IMR-90 (cell line): ENCODE results near the gene RGMB. TPM values are rescaled to one million over a fixed set of nuclear protein-coding genes. Genes with fewer than 3 reads are reported as not detected.

Experiments used
- ATAC-seq: fragments of 200-7000 bp; cut with Tn5 transposase; 2 replicates; pipeline ENCODE4 v1.9.1; 2020; ENCODE audit warnings: low read depth, mild to moderate bottlenecking, moderate library complexity
- BruUV-seq: library from RNA; stranded (reverse); fragments of 400-500 nt; replicated peaks from 2 replicates; lab custom pipeline; 2021; lab: Mats Ljungman, UMichigan
- CTCF ChIA-PET: fragments of 300-600 bp; formaldehyde crosslinking; extraction: SDS; loops from one replicate; lab custom pipeline; 2021; ENCODE audit warnings: antibody characterized with exemption; lab: Yijun Ruan, JAX
- POLR2A ChIA-PET: fragments of 300-600 bp; sonication (Branson Sonifier 250); formaldehyde crosslinking; loops from one replicate; lab custom pipeline; 2022; ENCODE audit warnings: antibody characterized with exemption; ENCODE audit not compliant: unreplicated experiment; lab: Charles Lee
- DNase-seq: peaks from one replicate; pipeline ENCODE4 v3.0.0; 2013
- H2AFZ ChIP-seq: replicated peaks from 2 replicates; pipeline ENCODE3; 2013; ENCODE audit warnings: low read length, mild to moderate bottlenecking; ENCODE audit not compliant: poor library complexity
- H2AK5ac ChIP-seq: 2 replicates; pipeline ENCODE4 v1.6.1; 2013; ENCODE audit warnings: low read depth, low read length, inconsistent platforms
- H2AK9ac ChIP-seq: replicated peaks from 2 replicates; pipeline ENCODE3; 2013; ENCODE audit warnings: mild to moderate bottlenecking, low read depth, low read length, moderate library complexity; ENCODE audit not compliant: poor library complexity
- H2BK120ac ChIP-seq: 2 replicates; pipeline ENCODE4 v1.6.1; 2013; ENCODE audit warnings: low read depth, low read length, inconsistent platforms
- H2BK15ac ChIP-seq: 3 replicates; pipeline ENCODE4 v1.6.1; 2013; ENCODE audit warnings: low read depth, low read length, inconsistent platforms
- H2BK20ac ChIP-seq: 2 replicates; pipeline ENCODE4 v1.6.1; 2013; ENCODE audit warnings: low read depth, mild to moderate bottlenecking, inconsistent platforms, low read length, moderate library complexity
- H2BK5ac ChIP-seq: 2 replicates; pipeline ENCODE4 v1.6.1; 2013; ENCODE audit warnings: mild to moderate bottlenecking, low read depth, low read length, inconsistent platforms; ENCODE audit not compliant: poor library complexity, severe bottlenecking
- H3K14ac ChIP-seq: replicated peaks from 2 replicates; pipeline ENCODE4 v1.6.1; 2013; ENCODE audit warnings: low read depth, low read length, inconsistent platforms
- H3K18ac ChIP-seq: 2 replicates; pipeline ENCODE4 v1.6.1; 2013; ENCODE audit warnings: low read depth, low read length, control low read depth
- H3K23ac ChIP-seq: 2 replicates; pipeline ENCODE4 v1.6.1; 2013; ENCODE audit warnings: low read depth, low read length, inconsistent platforms
- H3K27ac ChIP-seq: 2 replicates; pipeline ENCODE4 v1.5.1; 2013; ENCODE audit warnings: mild to moderate bottlenecking, control low read depth, low read length; ENCODE audit not compliant: insufficient read depth
- H3K27me3 ChIP-seq: 2 replicates; pipeline ENCODE4 v1.6.1; 2013; ENCODE audit warnings: low read length; ENCODE audit not compliant: control insufficient read depth, insufficient read depth
- H3K36me3 ChIP-seq: 2 replicates; pipeline ENCODE4 v1.6.1; 2013; ENCODE audit warnings: low read length, mixed read lengths; ENCODE audit not compliant: control insufficient read depth, insufficient read depth
- H3K4ac ChIP-seq: 2 replicates; pipeline ENCODE4 v1.6.1; 2013; ENCODE audit warnings: low read depth, low read length, inconsistent platforms
- H3K4me1 ChIP-seq: 2 replicates; pipeline ENCODE4 v1.6.1; 2013; ENCODE audit warnings: low read length, mixed read lengths; ENCODE audit not compliant: control insufficient read depth, insufficient read depth
- H3K4me2 ChIP-seq: 2 replicates; pipeline ENCODE4 v1.6.1; 2013; ENCODE audit warnings: low read depth, mild to moderate bottlenecking, control low read depth, low read length, moderate library complexity
- H3K4me3 ChIP-seq: 2 replicates; pipeline ENCODE4 v1.5.1; 2013; ENCODE audit warnings: low read depth, mild to moderate bottlenecking, control low read depth, low read length, moderate library complexity; ENCODE audit not compliant: insufficient read depth
- H3K56ac ChIP-seq: 2 replicates; pipeline ENCODE4 v1.6.1; 2013; ENCODE audit warnings: low read length, inconsistent platforms; ENCODE audit not compliant: insufficient read depth; ENCODE audit errors: extremely low read depth
- H3K79me1 ChIP-seq, 2 experiments: 2 replicates each; pipeline ENCODE4 v1.6.1; 2013; ENCODE audit warnings: low read length in 2 of 2, inconsistent platforms in 1 of 2, low read depth in 1 of 2
- H3K9ac ChIP-seq: 2 replicates; pipeline ENCODE4 v1.6.1; 2013; ENCODE audit warnings: low read depth, low read length, control low read depth
- H3K9me1 ChIP-seq: 2 replicates; pipeline ENCODE4 v1.6.1; 2013; ENCODE audit warnings: low read length, inconsistent platforms; ENCODE audit not compliant: insufficient read depth
- H3K9me3 ChIP-seq: 2 replicates; pipeline ENCODE4 v1.6.1; 2013; ENCODE audit warnings: low read length; ENCODE audit not compliant: control insufficient read depth, insufficient read depth
- H4K20me1 ChIP-seq: 2 replicates; pipeline ENCODE4 v1.6.1; 2013; ENCODE audit warnings: low read length, inconsistent platforms; ENCODE audit not compliant: insufficient read depth
- H4K5ac ChIP-seq: 2 replicates; pipeline ENCODE4 v1.6.1; 2013; ENCODE audit warnings: mild to moderate bottlenecking, low read depth, low read length, control low read depth
- H4K8ac ChIP-seq, 2 experiments: 2 replicates each; pipeline ENCODE4 v1.6.1; 2013; ENCODE audit warnings: low read depth in 2 of 2, low read length in 2 of 2, control low read depth in 1 of 2, inconsistent platforms in 1 of 2
- H4K91ac ChIP-seq: 2 replicates; pipeline ENCODE4 v1.6.1; 2013; ENCODE audit warnings: low read depth, low read length, inconsistent platforms; ENCODE audit not compliant: insufficient read depth
- CEBPB ChIP-seq: IDR thresholded peaks from 2 replicates; pipeline ENCODE4 v1.6.1; 2012; ENCODE audit warnings: low read depth, low read length, improper control_type of control experiment
- CHD1 ChIP-seq: IDR thresholded peaks from 2 replicates; pipeline ENCODE4 v1.6.1; 2012; ENCODE audit warnings: low read depth, low read length, improper control_type of control experiment
- NFE2L2 ChIP-seq: fragments of 150-350 bp; IDR thresholded peaks from 2 replicates; pipeline ENCODE4 v1.6.1; 2016; ENCODE audit warnings: low read depth, mild to moderate bottlenecking, low read length
- SMC3 ChIP-seq: fragments of 150-350 bp; IDR thresholded peaks from 2 replicates; pipeline ENCODE4 v1.6.1; 2016; ENCODE audit warnings: low read depth, mild to moderate bottlenecking, antibody characterized with exemption, low read length, moderate library complexity
- WGBS, 2 experiments: methylation state at CpG; one replicate each; pipeline versions ENCODE4 v1.1.5 to v1.1.7; 2013; ENCODE audit warnings: missing lambda C conversion rate in 2 of 2; ENCODE audit not compliant: insufficient read length in 1 of 2; ENCODE audit errors: extremely low coverage in 2 of 2; 5-methylcytosine and 5-hydroxymethylcytosine counted together
- dilution Hi-C: fragments of 300-500 bp; cut with HindIII; formaldehyde crosslinking; loops from one replicate; pipeline ENCODE4 v1.14.3; 2018; ENCODE audit warnings: low sequenced_read_pairs; ENCODE audit not compliant: unreplicated experiment
- in situ Hi-C: fragments of 300-500 bp; cut with MboI; formaldehyde crosslinking; loops from 3 replicates; pipeline ENCODE4 v1.14.3; 2019; ENCODE audit warnings: low sequenced_read_pairs, inconsistent platforms, mixed read lengths
- intact Hi-C: fragments of 100-400 bp; cut with micrococcal nuclease; formaldehyde crosslinking; loops from 2 replicates; pipeline ENCODE4 v1.10.0; 2022
- polyA plus RNA-seq, 3 experiments: library from polyadenylated mRNA; depleted of rRNA; stranded (reverse); fragments of >200 nt; gene quantifications; 2 replicates each; pipeline ENCODE4 v1.2.3, GENCODE V29; 2012; ENCODE audit warnings: low replicate concordance in 1 of 3
- total RNA-seq: library from RNA; depleted of rRNA; stranded (reverse); fragments of >200 nt; gene quantifications from 2 replicates; pipeline ENCODE4 v1.2.3, GENCODE V29; 2012
- TF ChIP-seq, protein P1 (sequence below): fragments of 150-350 bp; IDR thresholded peaks from 2 replicates; pipeline ENCODE4 v1.6.1; 2017; ENCODE audit warnings: mild to moderate bottlenecking, antibody characterized with exemption, low read length, low read depth
- TF ChIP-seq, protein P2 (sequence below): fragments of 150-350 bp; IDR thresholded peaks from 2 replicates; pipeline ENCODE4 v1.6.1; 2016; ENCODE audit warnings: low read depth, mild to moderate bottlenecking, low read length, moderate library complexity, borderline replicate concordance

The RGMB gene
- total and polyA plus RNA-seq, 2 of the 4 experiments (the other 2 are of a cell fraction): 74.4 to 129 TPM

DNA sequence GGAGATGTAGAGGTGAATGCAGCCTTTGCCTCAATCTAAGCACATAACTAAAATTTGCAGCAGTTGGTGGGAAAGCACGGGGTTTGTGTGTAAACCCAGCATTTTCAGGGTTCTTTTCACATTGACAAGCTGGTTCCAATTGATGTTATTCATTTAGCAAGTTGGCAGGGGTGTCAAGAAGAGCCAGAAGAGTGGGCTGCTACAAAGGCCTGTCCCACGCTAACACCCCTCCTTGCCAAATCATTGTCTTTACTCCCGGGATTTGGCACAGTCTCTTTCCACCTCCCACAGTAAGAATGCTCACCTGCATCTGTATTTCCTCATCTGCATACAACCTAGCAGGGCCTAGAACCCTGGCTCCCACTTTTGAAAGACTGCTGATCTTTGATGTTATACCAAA, 11.8 kb downstream of the RGMB start:
- TF ChIP-seq CEBPB (no peak), NFE2L2 (no peak), CHD1 (no peak; the same call in 1 of the 2 replicates), SMC3 (no peak)
- TF ChIP-seq, protein P1, sequence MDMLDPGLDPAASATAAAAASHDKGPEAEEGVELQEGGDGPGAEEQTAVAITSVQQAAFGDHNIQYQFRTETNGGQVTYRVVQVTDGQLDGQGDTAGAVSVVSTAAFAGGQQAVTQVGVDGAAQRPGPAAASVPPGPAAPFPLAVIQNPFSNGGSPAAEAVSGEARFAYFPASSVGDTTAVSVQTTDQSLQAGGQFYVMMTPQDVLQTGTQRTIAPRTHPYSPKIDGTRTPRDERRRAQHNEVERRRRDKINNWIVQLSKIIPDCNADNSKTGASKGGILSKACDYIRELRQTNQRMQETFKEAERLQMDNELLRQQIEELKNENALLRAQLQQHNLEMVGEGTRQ: no peak
- TF ChIP-seq, protein P2, sequence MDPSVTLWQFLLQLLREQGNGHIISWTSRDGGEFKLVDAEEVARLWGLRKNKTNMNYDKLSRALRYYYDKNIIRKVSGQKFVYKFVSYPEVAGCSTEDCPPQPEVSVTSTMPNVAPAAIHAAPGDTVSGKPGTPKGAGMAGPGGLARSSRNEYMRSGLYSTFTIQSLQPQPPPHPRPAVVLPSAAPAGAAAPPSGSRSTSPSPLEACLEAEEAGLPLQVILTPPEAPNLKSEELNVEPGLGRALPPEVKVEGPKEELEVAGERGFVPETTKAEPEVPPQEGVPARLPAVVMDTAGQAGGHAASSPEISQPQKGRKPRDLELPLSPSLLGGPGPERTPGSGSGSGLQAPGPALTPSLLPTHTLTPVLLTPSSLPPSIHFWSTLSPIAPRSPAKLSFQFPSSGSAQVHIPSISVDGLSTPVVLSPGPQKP: no peak
- Histone ChIP-seq H3K18ac (no peak overlapping the region), H2BK20ac (no peak overlapping the region), H3K36me3 (peaks cover 37% of the 10 kb centered on the region), H4K20me1 (peaks cover 95% of the 10 kb centered on the region), H2AFZ (no peak overlapping the region), H2AK9ac (no peak overlapping the region), H3K9ac (no peak overlapping the region), H3K56ac (no peak overlapping the region), H4K8ac (no peak overlapping the region), H3K4ac (no peak overlapping the region), H3K79me1 (peaks cover 0 to 44% of the 10 kb centered on the region in 2 experiments; a peak in 3 of 4 replicates), H3K9me1 (peaks cover 28% of the 10 kb centered on the region), H3K4me3 (no peak overlapping the region), H3K4me1 (peaks cover 29% of the 10 kb centered on the region), H3K27ac (no peak overlapping the region), H3K27me3 (no peaks in the 10 kb centered on the region), H3K4me2 (peak overlapping the region; percentile 63; the same call in 1 of the 2 replicates), H3K23ac (no peak overlapping the region), H2BK120ac (no peak overlapping the region), H4K5ac (no peak overlapping the region), H2BK5ac (no peak overlapping the region), H3K9me3 (no peaks in the 10 kb centered on the region), H4K91ac (no peak overlapping the region), H2BK15ac (no peak overlapping the region), H2AK5ac (no peak overlapping the region), H3K14ac (peak overlapping the region; percentile 10; the same call in 1 of the 2 replicates)
- ChIA-PET CTCF (interaction anchor here (2.0 kb wide), 1 partner anchor 16 kb away, joined by 7 read pairs; no protein-coding TSS in a partner anchor), POLR2A (no interaction called here)
- ATAC-seq (no peak), DNase-seq (no peak)
- intact Hi-C loops (no loop called here), dilution Hi-C loops (no loop called here), in situ Hi-C loops (loop anchor here (25.0 kb wide), 1 partner anchor 1248 kb away; no protein-coding TSS in a partner anchor)
- 67% methylated on average over 2 of the region's 3 CpGs; no CpG with 5 or more reads in 1 of the 2 experiments for WGBS, 2 experiments
- no TSS peak for BruUV-seq
